Adrenal gland (tissue), 12 donors: ENCODE measurements around the gene KRTAP12-4. TPM values are rescaled to one million over a fixed set of nuclear protein-coding genes. Genes with fewer than 3 reads are reported as not detected.

Source experiments
- DNase-seq, 7 donors: peaks; one replicate each; pipeline ENCODE4 v3.0.0-alpha.2; 2019 to 2020
- H3K27ac ChIP-seq, 5 donors: fragments of 200-600 bp; sonication (generic) in 4 of 5; 1 replicate in 3 of 5; 2 replicates in 2 of 5; pipeline versions ENCODE4 v1.5.1 to v1.8.0; 2016 to 2020; ENCODE audit warnings: mild to moderate bottlenecking in 1 of 5
- H3K27me3 ChIP-seq: fragments of 200-600 bp; 2 replicates; pipeline ENCODE4 v1.8.0; 2021
- H3K36me3 ChIP-seq, 2 donors: fragments of 200-600 bp; replicated peaks in 1 of 2; 1 replicate in 1 of 2; 2 replicates in 1 of 2; pipeline versions ENCODE4 v1.5.1 to v1.8.0; 2018 to 2022
- H3K4me1 ChIP-seq, 2 donors: fragments of 200-600 bp; replicated peaks in 1 of 2; 1 replicate in 1 of 2; 2 replicates in 1 of 2; pipeline versions ENCODE4 v1.5.1 to v1.8.0; 2018 to 2021
- H3K4me3 ChIP-seq, 4 donors: fragments of 200-600 bp; sonication (generic) in 3 of 4; one replicate each; pipeline ENCODE4 v1.5.1; 2016 to 2018
- H3K9me3 ChIP-seq, 3 donors: fragments of 200-600 bp; sonication (generic) in 1 of 3; replicated peaks in 1 of 3; 1 replicate in 2 of 3; 2 replicates in 1 of 3; pipeline versions ENCODE4 v1.5.1 to v1.8.0; 2016 to 2021
- POLR2A ChIP-seq, 2 donors: fragments of 450-650 bp; IDR thresholded peaks; one replicate each; pipeline ENCODE4 v1.6.1; 2017; ENCODE audit warnings: antibody characterized with exemption in 2 of 2, mild to moderate bottlenecking in 2 of 2, moderate library complexity in 1 of 2
- WGBS, 4 donors: extraction: QIAGEN DNeasy Blood & Tissue Kit in 2 of 4; methylation state at CpG; one replicate each; pipeline versions ENCODE4 v1.1.5 to v1.1.7; 2013 to 2017; 5-methylcytosine and 5-hydroxymethylcytosine counted together
- intact Hi-C, 2 donors: fragments of 100-400 bp; cut with DNase I; formaldehyde crosslinking; loops; one replicate each; pipeline versions ENCODE4 v1.14.1 to v1.15.0; 2022 to 2023
- polyA plus RNA-seq, 3 donors: library from polyadenylated mRNA; stranded (reverse); fragments of 200-250 nt in 2 of 3; fragments of 350-450 nt in 1 of 3; fragmentation: Illumina TruSeq in 1 of 3; extraction: RNeasy Lipid Tissue Mini Kit (QIAGEN cat#74804) in 1 of 3; gene quantifications; one replicate each; pipeline ENCODE4 v1.2.3, GENCODE V29; 2013 to 2014
- total RNA-seq, 9 donors: library from RNA; depleted of rRNA in 4 of 9; stranded (reverse); fragments of >200 nt in 4 of 9; fragments of 120-200 nt in 1 of 9; fragmentation: NEBNext Ultra II Directional in 1 of 9; extraction: Animal tissue kit (Norgen Biotek cat#: 25700) in 1 of 9; gene quantifications; one replicate each; pipeline versions ENCODE4 v1.1.0 to v1.2.4, GENCODE V29; 2013 to 2023
- TF ChIP-seq, protein P1 (sequence below), 6 experiments: fragments of 450-650 bp in 4 of 6; fragments of 200-600 bp in 2 of 6; sonication (generic) in 1 of 6; IDR thresholded peaks; 1 replicate in 5 of 6; 2 replicates in 1 of 6; pipeline versions ENCODE4 v1.5.1 to v1.8.0; 2016 to 2021; ENCODE audit warnings: antibody characterized with exemption in 6 of 6, mild to moderate bottlenecking in 2 of 6, moderate library complexity in 1 of 6
- donor health status: healthy with polysubstance abuse.
- donor health status: Bipolar disorder and iron deficiency.
- donor health status: DM: yes; HTN: yes; CAD: no.
- donor health status: DM: no; HTN: no; CAD: no.
- donor health status: DM: no; HTN: no; CAD: no.
- donor health status: DM: yes; HTN: yes; CAD: no.

The KRTAP12-4 gene
- total and polyA plus RNA-seq, 12 donors, result not detected

DNA sequence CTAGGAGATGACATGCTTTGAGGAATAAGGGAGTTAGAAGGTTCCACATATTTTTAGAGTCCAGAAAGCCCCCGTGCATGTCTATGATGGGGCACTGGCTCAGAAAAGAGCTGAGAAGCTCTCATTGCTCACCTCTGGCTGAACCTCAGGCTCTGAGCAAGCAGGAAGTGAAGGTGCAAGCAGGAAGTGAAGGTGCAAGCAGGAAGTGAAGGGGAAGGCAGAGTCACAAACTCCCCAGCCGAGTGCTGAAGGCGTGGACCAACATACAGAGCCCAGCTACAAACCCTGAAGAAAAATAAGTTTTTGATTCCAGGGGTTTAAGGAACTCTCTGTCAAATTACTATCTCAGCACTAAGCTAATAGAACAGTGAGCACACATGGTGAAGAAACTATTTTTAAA lies 35.5 kb downstream of the KRTAP12-4 start:
- Histone ChIP-seq H3K4me3 (no peak overlapping the region), H3K4me1 (no peaks in the 10 kb centered on the region), H3K27ac (no peak overlapping the region), H3K9me3 (no peaks in the 10 kb centered on the region), H3K27me3 (no peaks in the 10 kb centered on the region), H3K36me3 (no peaks in the 10 kb centered on the region)
- DNase-seq, result no peak
- TF ChIP-seq POLR2A (IDR thresholded peaks at IDR 0.05), result no peak
- TF ChIP-seq, protein P1, sequence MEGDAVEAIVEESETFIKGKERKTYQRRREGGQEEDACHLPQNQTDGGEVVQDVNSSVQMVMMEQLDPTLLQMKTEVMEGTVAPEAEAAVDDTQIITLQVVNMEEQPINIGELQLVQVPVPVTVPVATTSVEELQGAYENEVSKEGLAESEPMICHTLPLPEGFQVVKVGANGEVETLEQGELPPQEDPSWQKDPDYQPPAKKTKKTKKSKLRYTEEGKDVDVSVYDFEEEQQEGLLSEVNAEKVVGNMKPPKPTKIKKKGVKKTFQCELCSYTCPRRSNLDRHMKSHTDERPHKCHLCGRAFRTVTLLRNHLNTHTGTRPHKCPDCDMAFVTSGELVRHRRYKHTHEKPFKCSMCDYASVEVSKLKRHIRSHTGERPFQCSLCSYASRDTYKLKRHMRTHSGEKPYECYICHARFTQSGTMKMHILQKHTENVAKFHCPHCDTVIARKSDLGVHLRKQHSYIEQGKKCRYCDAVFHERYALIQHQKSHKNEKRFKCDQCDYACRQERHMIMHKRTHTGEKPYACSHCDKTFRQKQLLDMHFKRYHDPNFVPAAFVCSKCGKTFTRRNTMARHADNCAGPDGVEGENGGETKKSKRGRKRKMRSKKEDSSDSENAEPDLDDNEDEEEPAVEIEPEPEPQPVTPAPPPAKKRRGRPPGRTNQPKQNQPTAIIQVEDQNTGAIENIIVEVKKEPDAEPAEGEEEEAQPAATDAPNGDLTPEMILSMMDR (IDR thresholded peaks at IDR 0.05), result no peak
- intact Hi-C loops, result no loop called here
- WGBS, 4 donors, result 55 to 66% (median 60%) methylated on average over 3 of the region's 3 CpGs

DNA sequence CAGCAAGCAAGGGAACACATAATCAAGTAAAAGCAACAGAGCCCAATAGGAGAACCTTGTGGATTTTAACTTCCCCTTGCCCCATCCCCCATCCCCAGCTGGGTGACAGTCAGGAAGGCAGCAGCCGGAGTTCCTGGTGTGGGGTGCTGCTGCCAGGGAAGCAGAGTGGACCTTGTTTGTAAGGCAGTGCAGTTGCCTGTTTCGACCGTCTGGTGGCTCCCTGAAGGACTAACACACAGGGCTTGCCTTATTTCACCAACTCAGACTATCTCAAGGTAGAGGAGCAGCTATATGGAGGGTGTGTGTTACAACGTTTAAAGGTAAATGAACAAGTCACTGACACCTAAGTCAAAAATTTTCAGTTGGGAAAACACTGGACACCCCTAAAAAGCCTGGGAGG lies 36.0 kb downstream of the KRTAP12-4 start:
- intact Hi-C loops, result no loop called here
- Histone ChIP-seq H3K36me3 (no peaks in the 10 kb centered on the region), H3K4me3 (no peak overlapping the region), H3K27ac (no peak overlapping the region), H3K9me3 (no peaks in the 10 kb centered on the region), H3K4me1 (no peaks in the 10 kb centered on the region), H3K27me3 (no peaks in the 10 kb centered on the region)
- TF ChIP-seq POLR2A (IDR thresholded peaks at IDR 0.05), result no peak
- TF ChIP-seq, protein P1 (IDR thresholded peaks at IDR 0.05), result peak in 3 of 6 experiments; percentile 17 to 26 (median 19)
- 13 to 29% (median 21%) methylated on average over 3 to 4 of the region's 4 CpGs for WGBS, 4 donors
- DNase-seq, result peak in 5 of 7 donors; percentile 24 to 40 (median 36)

DNA sequence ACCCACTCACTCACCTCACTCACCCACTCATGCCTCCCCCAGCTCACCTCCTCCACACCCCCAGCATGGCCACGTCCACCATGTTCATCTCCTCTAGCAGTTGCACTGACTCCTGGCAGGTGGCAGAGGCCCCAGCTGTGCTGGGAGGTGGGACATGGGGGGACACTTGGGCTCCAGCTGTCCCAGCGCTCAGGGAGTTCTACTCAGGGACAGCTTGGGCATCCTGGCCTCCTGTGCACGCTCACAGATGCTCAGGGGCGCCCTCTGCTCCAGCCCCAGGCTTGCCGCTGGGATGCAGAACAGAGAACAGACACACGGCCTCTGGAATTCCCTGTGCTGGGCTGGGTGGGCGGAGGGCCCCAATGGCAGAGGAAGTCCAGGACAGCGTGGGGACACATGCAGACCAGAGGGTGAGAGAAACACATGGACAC lies 37.4 kb downstream of the KRTAP12-4 start:
- intact Hi-C loops, result no loop called here
- H3K9me3 ChIP-seq, result no peaks in the 10 kb centered on the region
- no peak overlapping the region for H3K4me3 ChIP-seq
- no peak for TF ChIP-seq POLR2A (IDR thresholded peaks at IDR 0.05)
- TF ChIP-seq, protein P1 (IDR thresholded peaks at IDR 0.05), result no peak
- no peak overlapping the region for H3K27ac ChIP-seq
- no peaks in the 10 kb centered on the region for H3K27me3 ChIP-seq
- no peaks in the 10 kb centered on the region for H3K36me3 ChIP-seq
- no peaks in the 10 kb centered on the region for H3K4me1 ChIP-seq
- 51 to 83% (median 56%) methylated on average over 4 to 8 of the region's 8 CpGs for WGBS, 4 donors
- no peak for DNase-seq

DNA sequence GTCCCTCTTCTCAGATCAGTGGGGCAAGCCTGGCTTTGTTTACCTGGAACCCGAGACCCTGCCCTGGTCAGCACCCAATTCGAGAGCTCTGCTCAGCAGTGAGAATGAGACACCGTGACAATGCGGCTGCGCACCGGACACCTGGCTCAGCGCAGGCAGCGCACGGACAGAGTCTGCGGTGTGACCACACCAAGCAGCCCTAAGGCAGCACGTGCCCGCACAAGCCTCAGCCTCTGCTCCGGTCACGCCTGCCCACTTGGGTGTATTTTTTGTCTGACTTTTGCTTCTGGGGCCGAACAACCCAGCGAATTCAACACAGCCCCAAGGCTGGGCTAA lies 37.9 kb downstream of the KRTAP12-4 start:
- no peaks in the 10 kb centered on the region for H3K36me3 ChIP-seq
- DNase-seq, result no peak
- H3K4me1 ChIP-seq, result no peaks in the 10 kb centered on the region
- intact Hi-C loops, result no loop called here
- no peak overlapping the region for H3K4me3 ChIP-seq
- WGBS, 4 donors, result 75 to 84% (median 82%) methylated on average over 8 to 16 of the region's 16 CpGs
- no peaks in the 10 kb centered on the region for H3K27me3 ChIP-seq
- H3K9me3 ChIP-seq, result no peaks in the 10 kb centered on the region
- no peak for TF ChIP-seq POLR2A (IDR thresholded peaks at IDR 0.05)
- TF ChIP-seq, protein P1 (IDR thresholded peaks at IDR 0.05), result no peak
- H3K27ac ChIP-seq, result no peak overlapping the region
